ENCODE measurements around the gene DLEC1. TPM values are rescaled to one million over a fixed set of nuclear protein-coding genes. Genes with fewer than 3 reads are reported as not detected.

DLEC1 gene
- polyA plus RNA-seq, 2 of the 4 experiments (the other 2 are of a cell fraction) = 0.10 TPM; not detected in 1

DNA sequence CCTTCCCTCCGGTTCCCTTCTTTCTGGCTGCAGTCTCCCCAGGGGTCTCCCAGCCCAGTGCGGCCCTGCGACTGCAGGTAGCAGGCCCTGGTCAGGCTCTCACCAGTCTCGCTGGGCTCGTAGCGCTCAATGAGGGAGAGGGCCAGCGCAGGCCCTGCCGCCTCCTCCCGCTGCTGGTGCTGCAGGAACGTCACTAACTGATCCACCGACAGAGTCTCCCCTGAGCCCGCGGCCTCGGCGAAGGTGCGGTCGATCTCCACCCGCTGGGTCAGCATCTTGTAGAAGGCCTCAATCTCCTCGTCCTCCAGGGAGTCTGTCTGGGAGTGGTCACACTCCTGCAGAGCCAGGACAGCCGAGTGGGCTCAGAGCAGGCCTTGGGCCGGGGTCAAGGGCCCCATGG is 27.9 kb upstream of the DLEC1 start:
- CTCF ChIA-PET = interaction anchor here (0.8 to 1.7 kb wide), 3 partner anchors 9 to 106 kb away, joined by 3 to 4 read pairs (median 4); no protein-coding TSS in a partner anchor
- DNase-seq (ENCODE audit: low read depth in 1 of 2, low spot score in 1 of 2) = no peak
- 43% methylated on average over 4 of the region's 21 CpGs for WGBS (ENCODE audit: missing lambda C conversion rate)
- no peak for ATAC-seq
- Histone ChIP-seq H3K4me3 (no peak overlapping the region), H3K9me3 (peaks cover under 1% of the 10 kb centered on the region; the same call in 1 of the 3 replicates), H3K4me1 (no peaks in the 10 kb centered on the region), H3K4me2 (no peak overlapping the region), H3K27ac (no peak overlapping the region)
- POLR2A ChIA-PET = no interaction called here
- FAIRE-seq = no peak
- no peak for TF ChIP-seq JUN (IDR thresholded peaks at IDR 0.05)
- no peak for TF ChIP-seq HOXB13 (CRISPR knock-in tag; IDR thresholded peaks at IDR 0.05; ENCODE audit: low read depth)
- no peak for TF ChIP-seq HDAC2 (IDR thresholded peaks at IDR 0.05)
- TF ChIP-seq RAD21 (conservative IDR thresholded peaks at IDR 0.05 in 1 of 2, IDR thresholded peaks at IDR 0.05 in 1 of 2) = no peak
- TF ChIP-seq RCOR1 (IDR thresholded peaks at IDR 0.05; ENCODE audit: low read depth, low read length) = no peak
- TF ChIP-seq HOXB5 (CRISPR knock-in tag; IDR thresholded peaks at IDR 0.05) = no peak
- no peak for TF ChIP-seq CBX8 (IDR thresholded peaks at IDR 0.05)
- no peak for TF ChIP-seq NR3C1 (IDR thresholded peaks at IDR 0.05)
- TF ChIP-seq TP53 (CRISPR knock-in tag; IDR thresholded peaks at IDR 0.05) = no peak
- no peak for TF ChIP-seq KDM5A (IDR thresholded peaks at IDR 0.05)
- TF ChIP-seq FOXS1 (CRISPR knock-in tag; IDR thresholded peaks at IDR 0.05) = no peak
- no peak for TF ChIP-seq CHD2 (IDR thresholded peaks at IDR 0.05; ENCODE audit: low read length, partially characterized antibody)
- TF ChIP-seq ZFP36 (IDR thresholded peaks at IDR 0.05; ENCODE audit: borderline replicate concordance, partially characterized antibody) = no peak
- TF ChIP-seq HEYL (CRISPR knock-in tag; IDR thresholded peaks at IDR 0.05) = no peak
- TF ChIP-seq, protein P1, sequence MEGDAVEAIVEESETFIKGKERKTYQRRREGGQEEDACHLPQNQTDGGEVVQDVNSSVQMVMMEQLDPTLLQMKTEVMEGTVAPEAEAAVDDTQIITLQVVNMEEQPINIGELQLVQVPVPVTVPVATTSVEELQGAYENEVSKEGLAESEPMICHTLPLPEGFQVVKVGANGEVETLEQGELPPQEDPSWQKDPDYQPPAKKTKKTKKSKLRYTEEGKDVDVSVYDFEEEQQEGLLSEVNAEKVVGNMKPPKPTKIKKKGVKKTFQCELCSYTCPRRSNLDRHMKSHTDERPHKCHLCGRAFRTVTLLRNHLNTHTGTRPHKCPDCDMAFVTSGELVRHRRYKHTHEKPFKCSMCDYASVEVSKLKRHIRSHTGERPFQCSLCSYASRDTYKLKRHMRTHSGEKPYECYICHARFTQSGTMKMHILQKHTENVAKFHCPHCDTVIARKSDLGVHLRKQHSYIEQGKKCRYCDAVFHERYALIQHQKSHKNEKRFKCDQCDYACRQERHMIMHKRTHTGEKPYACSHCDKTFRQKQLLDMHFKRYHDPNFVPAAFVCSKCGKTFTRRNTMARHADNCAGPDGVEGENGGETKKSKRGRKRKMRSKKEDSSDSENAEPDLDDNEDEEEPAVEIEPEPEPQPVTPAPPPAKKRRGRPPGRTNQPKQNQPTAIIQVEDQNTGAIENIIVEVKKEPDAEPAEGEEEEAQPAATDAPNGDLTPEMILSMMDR (IDR thresholded peaks at IDR 0.05) = no peak
- TF ChIP-seq, protein P2, sequence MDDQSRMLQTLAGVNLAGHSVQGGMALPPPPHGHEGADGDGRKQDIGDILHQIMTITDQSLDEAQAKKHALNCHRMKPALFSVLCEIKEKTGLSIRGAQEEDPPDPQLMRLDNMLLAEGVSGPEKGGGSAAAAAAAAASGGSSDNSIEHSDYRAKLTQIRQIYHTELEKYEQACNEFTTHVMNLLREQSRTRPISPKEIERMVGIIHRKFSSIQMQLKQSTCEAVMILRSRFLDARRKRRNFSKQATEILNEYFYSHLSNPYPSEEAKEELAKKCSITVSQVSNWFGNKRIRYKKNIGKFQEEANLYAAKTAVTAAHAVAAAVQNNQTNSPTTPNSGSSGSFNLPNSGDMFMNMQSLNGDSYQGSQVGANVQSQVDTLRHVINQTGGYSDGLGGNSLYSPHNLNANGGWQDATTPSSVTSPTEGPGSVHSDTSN (IDR thresholded peaks at IDR 0.05) = no peak
- TF ChIP-seq, protein P3, sequence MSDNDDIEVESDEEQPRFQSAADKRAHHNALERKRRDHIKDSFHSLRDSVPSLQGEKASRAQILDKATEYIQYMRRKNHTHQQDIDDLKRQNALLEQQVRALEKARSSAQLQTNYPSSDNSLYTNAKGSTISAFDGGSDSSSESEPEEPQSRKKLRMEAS (IDR thresholded peaks at IDR 0.05) = no peak
- TF ChIP-seq FOSB (CRISPR knock-in tag; IDR thresholded peaks at IDR 0.05) = no peak
- no peak for TF ChIP-seq HOXA7 (CRISPR knock-in tag; IDR thresholded peaks at IDR 0.05)
- TF ChIP-seq CEBPB (IDR thresholded peaks at IDR 0.05) = no peak

DNA sequence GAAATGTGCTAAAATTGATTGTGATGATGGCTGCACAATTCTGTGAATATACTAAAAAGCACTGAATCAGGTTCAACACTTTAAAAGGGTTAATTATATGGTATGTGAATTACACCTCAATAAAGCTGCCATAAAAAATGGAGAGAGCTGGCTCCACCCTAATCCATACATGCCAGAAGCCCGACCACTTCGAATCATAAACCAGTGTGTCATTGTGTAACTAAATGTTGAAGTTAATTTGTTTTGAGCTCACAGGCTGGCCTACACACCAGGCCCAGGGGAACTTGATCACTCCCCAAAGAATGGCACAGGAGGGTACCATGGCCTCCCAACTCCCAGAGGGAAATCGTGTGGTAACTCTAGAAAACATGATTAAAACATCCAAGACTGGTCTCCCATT is 23.5 kb upstream of the DLEC1 start:
- Histone ChIP-seq H3K9me3 (peaks cover 3% of the 10 kb centered on the region; the same call in 1 of the 3 replicates), H3K4me1 (no peaks in the 10 kb centered on the region), H3K4me2 (no peak overlapping the region), H3K27ac (no peak overlapping the region), H3K4me3 (no peak overlapping the region)
- ChIA-PET CTCF (interaction anchor here (0.8 to 5.5 kb wide), 2 partner anchors 13 to 19 kb away, joined by 3 to 31 read pairs; no protein-coding TSS in a partner anchor), POLR2A (no interaction called here)
- ATAC-seq (no peak), FAIRE-seq (no peak), DNase-seq (ENCODE audit: low read depth in 1 of 2, low spot score in 1 of 2) (no peak)
- WGBS (ENCODE audit: missing lambda C conversion rate) = 70% methylated on average over 3 of the region's 3 CpGs
- TF ChIP-seq SREBF2 (IDR thresholded peaks at IDR 0.05) = no peak
- no peak for TF ChIP-seq POLR2A (IDR thresholded peaks at IDR 0.05; ENCODE audit: low read length)
- no peak for TF ChIP-seq MAZ (IDR thresholded peaks at IDR 0.05; ENCODE audit: borderline replicate concordance, low read depth, low read length)
- no peak for TF ChIP-seq ZFP36 (IDR thresholded peaks at IDR 0.05; ENCODE audit: borderline replicate concordance, partially characterized antibody)
- TF ChIP-seq FOSL2 (IDR thresholded peaks at IDR 0.05) = no peak
- TF ChIP-seq FOSL2 (CRISPR knock-in tag; IDR thresholded peaks at IDR 0.05) = no peak
- no peak for TF ChIP-seq KDM1A (IDR thresholded peaks at IDR 0.05; ENCODE audit: low read depth)
- TF ChIP-seq RCOR1 (IDR thresholded peaks at IDR 0.05; ENCODE audit: low read depth, low read length) = no peak
- no peak for TF ChIP-seq HOXB5 (CRISPR knock-in tag; IDR thresholded peaks at IDR 0.05)
- TF ChIP-seq, protein P4, sequence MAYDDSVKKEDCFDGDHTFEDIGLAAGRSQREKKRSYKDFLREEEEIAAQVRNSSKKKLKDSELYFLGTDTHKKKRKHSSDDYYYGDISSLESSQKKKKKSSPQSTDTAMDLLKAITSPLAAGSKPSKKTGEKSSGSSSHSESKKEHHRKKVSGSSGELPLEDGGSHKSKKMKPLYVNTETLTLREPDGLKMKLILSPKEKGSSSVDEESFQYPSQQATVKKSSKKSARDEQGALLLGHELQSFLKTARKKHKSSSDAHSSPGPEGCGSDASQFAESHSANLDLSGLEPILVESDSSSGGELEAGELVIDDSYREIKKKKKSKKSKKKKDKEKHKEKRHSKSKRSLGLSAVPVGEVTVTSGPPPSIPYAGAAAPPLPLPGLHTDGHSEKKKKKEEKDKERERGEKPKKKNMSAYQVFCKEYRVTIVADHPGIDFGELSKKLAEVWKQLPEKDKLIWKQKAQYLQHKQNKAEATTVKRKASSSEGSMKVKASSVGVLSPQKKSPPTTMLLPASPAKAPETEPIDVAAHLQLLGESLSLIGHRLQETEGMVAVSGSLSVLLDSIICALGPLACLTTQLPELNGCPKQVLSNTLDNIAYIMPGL (CRISPR knock-in tag; IDR thresholded peaks at IDR 0.05; ENCODE audit: borderline replicate concordance) = no peak
- TF ChIP-seq, protein P5, sequence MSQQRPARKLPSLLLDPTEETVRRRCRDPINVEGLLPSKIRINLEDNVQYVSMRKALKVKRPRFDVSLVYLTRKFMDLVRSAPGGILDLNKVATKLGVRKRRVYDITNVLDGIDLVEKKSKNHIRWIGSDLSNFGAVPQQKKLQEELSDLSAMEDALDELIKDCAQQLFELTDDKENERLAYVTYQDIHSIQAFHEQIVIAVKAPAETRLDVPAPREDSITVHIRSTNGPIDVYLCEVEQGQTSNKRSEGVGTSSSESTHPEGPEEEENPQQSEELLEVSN (IDR thresholded peaks at IDR 0.05; ENCODE audit: borderline replicate concordance, low read depth) = no peak
- TF ChIP-seq, protein P6, sequence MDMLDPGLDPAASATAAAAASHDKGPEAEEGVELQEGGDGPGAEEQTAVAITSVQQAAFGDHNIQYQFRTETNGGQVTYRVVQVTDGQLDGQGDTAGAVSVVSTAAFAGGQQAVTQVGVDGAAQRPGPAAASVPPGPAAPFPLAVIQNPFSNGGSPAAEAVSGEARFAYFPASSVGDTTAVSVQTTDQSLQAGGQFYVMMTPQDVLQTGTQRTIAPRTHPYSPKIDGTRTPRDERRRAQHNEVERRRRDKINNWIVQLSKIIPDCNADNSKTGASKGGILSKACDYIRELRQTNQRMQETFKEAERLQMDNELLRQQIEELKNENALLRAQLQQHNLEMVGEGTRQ (IDR thresholded peaks at IDR 0.05) = no peak
- no peak for TF ChIP-seq BHLHE40 (IDR thresholded peaks at IDR 0.05; ENCODE audit: low read depth, low read length)
- no peak for TF ChIP-seq NR3C1 (IDR thresholded peaks at IDR 0.05)

All from A549 (cell line).